Heart left ventricle (tissue), 16 donors: ENCODE data around the gene C1QL1. TPM values are rescaled to one million over a fixed set of nuclear protein-coding genes. Genes with fewer than 3 reads are reported as not detected.
"Not testable (repeated sequence)": the region's sequence is repeated elsewhere in the genome, so short reads cannot be mapped to it uniquely, and the experiment has no call there.

ENCODE experiments used
- ATAC-seq, 4 donors: fragments of 200-7000 bp; cut with Tn5 transposase; one replicate each; pipeline ENCODE4 v1.9.1; 2020 to 2022; ENCODE audit warnings: moderate library complexity in 4 of 4, mild to moderate bottlenecking in 3 of 4, moderate number of reproducible peaks in 1 of 4
- DNase-seq, 5 donors: peaks; one replicate each; pipeline ENCODE4 v3.0.0-alpha.2; 2020
- H3K27ac ChIP-seq, 12 donors: fragments of 200-600 bp; sonication (generic) in 4 of 12; one replicate each; pipeline versions ENCODE4 v1.5.0 to v1.8.0; 2016 to 2022; ENCODE audit warnings: mild to moderate bottlenecking in 2 of 12
- H3K27me3 ChIP-seq, 9 donors: fragments of 200-600 bp; sonication (generic) in 2 of 9; one replicate each; pipeline versions ENCODE4 v1.5.1 to v1.8.0; 2016 to 2022; ENCODE audit warnings: mild to moderate bottlenecking in 3 of 9
- H3K36me3 ChIP-seq, 9 donors: fragments of 200-600 bp; sonication (generic) in 2 of 9; one replicate each; pipeline versions ENCODE4 v1.5.0 to v1.8.0; 2018 to 2022; ENCODE audit warnings: mild to moderate bottlenecking in 2 of 9
- H3K4me1 ChIP-seq, 12 donors: fragments of 200-600 bp; sonication (generic) in 4 of 12; one replicate each; pipeline versions ENCODE4 v1.5.0 to v1.8.0; 2016 to 2022; ENCODE audit warnings: mild to moderate bottlenecking in 3 of 12
- H3K4me3 ChIP-seq, 12 donors: fragments of 200-600 bp; sonication (generic) in 4 of 12; one replicate each; pipeline versions ENCODE4 v1.5.0 to v1.8.0; 2017 to 2022; ENCODE audit warnings: mild to moderate bottlenecking in 9 of 12, moderate library complexity in 4 of 12
- H3K9me3 ChIP-seq, 12 donors: fragments of 200-600 bp; sonication (generic) in 4 of 12; one replicate each; pipeline versions ENCODE4 v1.5.0 to v1.8.0; 2016 to 2022; ENCODE audit warnings: mild to moderate bottlenecking in 1 of 12
- POLR2A ChIP-seq, 2 donors: fragments of 450-650 bp; IDR thresholded peaks; one replicate each; pipeline ENCODE4 v1.6.1; 2017; ENCODE audit warnings: antibody characterized with exemption in 2 of 2, mild to moderate bottlenecking in 2 of 2, moderate library complexity in 2 of 2
- WGBS, 4 donors: extraction: QIAGEN DNeasy Blood & Tissue Kit in 2 of 4; methylation state at CpG; one replicate each; pipeline versions ENCODE4 v1.1.5 to v1.1.7; 2013 to 2018; 5-methylcytosine and 5-hydroxymethylcytosine counted together
- intact Hi-C, 10 donors: fragments of 100-400 bp; cut with DNase I; formaldehyde crosslinking; loops; one replicate each; pipeline versions ENCODE4 v1.11.1 to v1.14.2; 2022
- polyA plus RNA-seq, 2 donors: library from polyadenylated mRNA; stranded (reverse); fragments of 200-250 nt; gene quantifications; one replicate each; pipeline ENCODE4 v1.2.3, GENCODE V29; 2013
- total RNA-seq, 9 donors: library from RNA; depleted of rRNA in 2 of 9; stranded (reverse); fragments of >200 nt in 2 of 9; fragmentation: NEBNext Ultra II Directional in 3 of 9; extraction: Animal tissue kit (Norgen Biotek cat#: 25700) in 3 of 9; gene quantifications; one replicate each; pipeline versions ENCODE4 v1.1.0 to v1.2.4, GENCODE V29; 2016 to 2023
- TF ChIP-seq, protein P1 (sequence below), 12 donors: fragments of 200-600 bp; sonication (generic) in 4 of 12; IDR thresholded peaks; one replicate each; pipeline versions ENCODE4 v1.5.0 to v1.8.0; 2018 to 2022; ENCODE audit warnings: antibody characterized with exemption in 12 of 12, mild to moderate bottlenecking in 5 of 12
- donor health status: ischemic (EF 13 %, LVEDD 7.1; RV severe dilation, severe dysfunction).
- donor health status: healthy with polysubstance abuse.
- donor health status: DM: no; HTN: yes; CAD: no.
- donor health status: DM: no; HTN: no; CAD: no.
- donor health status: ischemic (EF 25% LVEDD 6.9; RV normal size, moderate dysfunction).
- donor health status: ischemic (EF 25% LVEDD 5.7; RV mildly dilated, moderate dysfunction).
- donor health status: healthy.
- donor health status: DM: yes; HTN: yes; CAD: no.
- donor health status: ischemic (EF 35%, LVEDD 5.7; RV mildly dilated, moderate dysfunction).
- donor health status: nonischemic (EF 11% LVEDD 7.7; RV severe dilation, severe dysfunction).
- donor health status: DM: yes; HTN: yes; CAD: no.
- donor health status: PGD.
- donor health status: ischemic (EF 29% LVEDD 5.4; RV normal size, mild dysfunction).
- donor health status: nonischemic (EF 23%, LVEDD 6.1; RV moderate dilation, normal function).

The C1QL1 gene
- total and polyA plus RNA-seq, 11 donors: 0.66 to 5.8 (median 1.4) TPM

GRCh38 chr17:44947461-44948314, 20.4 kb downstream of the C1QL1 start, which contains the start of gene KIF18B:
TSS of gene KIF18B (minus strand) at chr17:44947773. CDS start at chr17:44936344, 11,429 bp downstream.
- DNase-seq (peak; percentile 89 to 91 (median 90)), ATAC-seq (peak; percentile 93 to 100 (median 100))
- intact Hi-C loops: loop anchor here in 1 of 10 donors (2.0 kb wide), 1 partner anchor 73 kb away; no protein-coding TSS in a partner anchor
- WGBS, 4 donors: 2 to 3% (median 2%) methylated on average over 33 to 62 of the region's 62 CpGs
- Histone ChIP-seq H3K4me1 (peaks cover 0 to 22% (median 9%) of the 10 kb centered on the region in 12 donors), H3K4me3 (peak within 1 kb of the TSS; percentile 22 to 80 (median 59)), H3K27me3 (no peaks in the 10 kb centered on the region), H3K27ac (peak within 1 kb of the TSS in 10 of 12 donors; percentile 19 to 73 (median 62)), H3K9me3 (no peaks in the 10 kb centered on the region), H3K36me3 (no peaks in the 10 kb centered on the region)
- TF ChIP-seq, protein P1, sequence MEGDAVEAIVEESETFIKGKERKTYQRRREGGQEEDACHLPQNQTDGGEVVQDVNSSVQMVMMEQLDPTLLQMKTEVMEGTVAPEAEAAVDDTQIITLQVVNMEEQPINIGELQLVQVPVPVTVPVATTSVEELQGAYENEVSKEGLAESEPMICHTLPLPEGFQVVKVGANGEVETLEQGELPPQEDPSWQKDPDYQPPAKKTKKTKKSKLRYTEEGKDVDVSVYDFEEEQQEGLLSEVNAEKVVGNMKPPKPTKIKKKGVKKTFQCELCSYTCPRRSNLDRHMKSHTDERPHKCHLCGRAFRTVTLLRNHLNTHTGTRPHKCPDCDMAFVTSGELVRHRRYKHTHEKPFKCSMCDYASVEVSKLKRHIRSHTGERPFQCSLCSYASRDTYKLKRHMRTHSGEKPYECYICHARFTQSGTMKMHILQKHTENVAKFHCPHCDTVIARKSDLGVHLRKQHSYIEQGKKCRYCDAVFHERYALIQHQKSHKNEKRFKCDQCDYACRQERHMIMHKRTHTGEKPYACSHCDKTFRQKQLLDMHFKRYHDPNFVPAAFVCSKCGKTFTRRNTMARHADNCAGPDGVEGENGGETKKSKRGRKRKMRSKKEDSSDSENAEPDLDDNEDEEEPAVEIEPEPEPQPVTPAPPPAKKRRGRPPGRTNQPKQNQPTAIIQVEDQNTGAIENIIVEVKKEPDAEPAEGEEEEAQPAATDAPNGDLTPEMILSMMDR (IDR thresholded peaks at IDR 0.05): no peak
- peak in 1 of 2 donors; percentile 88 for TF ChIP-seq POLR2A (IDR thresholded peaks at IDR 0.05)

DNA sequence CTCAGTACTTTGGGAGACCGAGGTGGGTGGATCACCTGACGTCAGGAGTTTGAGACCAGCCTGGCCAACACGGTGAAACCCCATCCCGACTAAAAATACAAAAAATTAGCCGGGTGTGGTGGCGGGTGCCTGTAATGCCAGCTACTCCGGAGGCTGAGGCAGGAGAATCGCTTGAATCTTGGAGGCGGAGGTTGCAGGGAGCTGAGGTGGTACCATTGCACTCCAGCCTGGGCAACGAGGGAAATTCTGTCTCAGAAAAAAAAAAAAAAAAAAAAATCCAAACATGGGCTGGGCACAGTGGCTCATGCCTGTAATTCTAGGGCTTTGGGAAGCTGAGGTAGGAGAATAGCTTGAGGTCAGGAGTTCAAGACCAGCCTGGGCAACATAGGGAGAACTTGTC, 22.5 kb downstream of the C1QL1 start:
- not testable (repeated sequence) for H3K4me3 ChIP-seq, DNase-seq, H3K36me3 ChIP-seq, H3K9me3 ChIP-seq, H3K27me3 ChIP-seq, ATAC-seq, H3K27ac ChIP-seq
- intact Hi-C loops: loop anchor here in 1 of 10 donors (2.0 kb wide), 1 partner anchor 75 kb away; no protein-coding TSS in a partner anchor
- 85 to 96% (median 94%) methylated on average over 9 to 10 of the region's 10 CpGs for WGBS, 4 donors
- peaks cover 0 to 22% (median 9%) of the 10 kb centered on the region in 12 donors for H3K4me1 ChIP-seq

- H3K27me3 ChIP-seq: no peaks in the 10 kb centered on the region
- no peak overlapping the region for H3K27ac ChIP-seq
- H3K4me1 ChIP-seq: peaks cover 0 to 20% (median 6%) of the 10 kb centered on the region in 12 donors
- no peak for DNase-seq
- no peak overlapping the region for H3K4me3 ChIP-seq
- WGBS, 4 donors: 70 to 80% (median 71%) methylated on average over 4 of the region's 4 CpGs
- ATAC-seq: no peak
- H3K9me3 ChIP-seq: peaks cover 0 to 8% (median 0%) of the 10 kb centered on the region in 12 donors
- intact Hi-C loops: no loop called here
- no peaks in the 10 kb centered on the region for H3K36me3 ChIP-seq
- TF ChIP-seq, protein P1 (IDR thresholded peaks at IDR 0.05): no peak
- TF ChIP-seq POLR2A (IDR thresholded peaks at IDR 0.05): no peak
These were observed 25.6 kb downstream of the C1QL1 start for GRCh38 chr17:44942456-44942855.

DNA sequence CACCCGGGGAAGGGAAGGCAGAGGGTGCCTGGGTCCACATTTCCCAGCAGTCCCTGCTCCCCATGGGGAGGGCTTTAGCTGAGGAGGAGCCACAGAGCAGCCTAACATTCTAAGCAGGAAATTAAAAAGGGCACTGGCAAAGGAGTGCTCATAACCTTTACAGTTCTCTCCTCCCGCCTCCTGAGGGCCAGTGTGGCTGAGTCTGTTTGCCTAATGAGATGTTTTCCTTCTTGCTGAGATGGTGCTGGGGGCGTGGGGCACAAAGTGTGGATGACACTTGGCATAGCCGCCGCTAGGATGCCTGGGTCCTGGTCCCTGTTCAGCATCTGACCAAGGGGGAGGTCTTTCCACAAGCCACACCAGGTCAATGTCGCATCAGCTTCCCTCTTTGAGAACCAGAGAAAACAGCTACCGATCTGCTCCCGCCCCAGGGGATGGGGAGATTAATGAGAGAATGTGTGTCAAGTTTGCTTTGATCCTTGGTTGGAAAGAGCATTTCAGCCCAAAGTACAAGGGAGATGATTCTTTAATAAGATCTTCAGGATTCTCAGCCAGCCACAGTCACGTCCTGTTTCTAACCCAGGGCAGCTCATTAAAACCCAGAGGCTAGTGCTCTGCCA, 26.3 kb downstream of the C1QL1 start:
- TF ChIP-seq, protein P1 (IDR thresholded peaks at IDR 0.05): no peak
- TF ChIP-seq POLR2A (IDR thresholded peaks at IDR 0.05): no peak
- H3K36me3 ChIP-seq: no peaks in the 10 kb centered on the region
- 79 to 90% (median 88%) methylated on average over 9 of the region's 9 CpGs for WGBS, 4 donors
- H3K27me3 ChIP-seq: no peaks in the 10 kb centered on the region
- H3K9me3 ChIP-seq: peaks cover 0 to 8% (median 0%) of the 10 kb centered on the region in 12 donors
- H3K4me3 ChIP-seq: no peak overlapping the region
- no peak for DNase-seq
- H3K27ac ChIP-seq: no peak overlapping the region
- intact Hi-C loops: no loop called here
- peak in 1 of 4 donors; percentile 11 for ATAC-seq
- peaks cover 0 to 15% (median 1%) of the 10 kb centered on the region in 12 donors for H3K4me1 ChIP-seq
